Smooth muscle cell (in vitro differentiated cells): Measurements from ENCODE around the gene RNU5B-1. TPM values are rescaled to one million over a fixed set of nuclear protein-coding genes. Genes with fewer than 3 reads are reported as not detected.
A peak's percentile ranks its signal among the peaks of the same experiment; 100 is the strongest.

ENCODE experiments used
- DNase-seq: peaks from one replicate; lab custom pipeline; 2025; ENCODE audit not compliant: unreplicated experiment; lab: John Stamatoyannopoulos, UW
- H2AFZ ChIP-seq: fragments of 200-600 bp; sonication (generic); 2 replicates; pipeline ENCODE4 v1.6.0; 2016; ENCODE audit warnings: antibody characterized with exemption, low read depth, mild to moderate bottlenecking
- H3F3A ChIP-seq: fragments of 200-600 bp; sonication (generic); 2 replicates; pipeline ENCODE4 v1.6.0; 2017; ENCODE audit warnings: antibody characterized with exemption, low read depth
- H3K27ac ChIP-seq: fragments of 200-600 bp; sonication (generic); 2 replicates; pipeline ENCODE4 v1.5.1; 2016; ENCODE audit warnings: low read depth, mild to moderate bottlenecking
- H3K27me3 ChIP-seq: fragments of 200-600 bp; sonication (generic); 2 replicates; pipeline ENCODE4 v1.6.1; 2016; ENCODE audit warnings: low read depth, mild to moderate bottlenecking
- H3K36me3 ChIP-seq: fragments of 200-600 bp; sonication (generic); 2 replicates; pipeline ENCODE4 v1.5.1; 2016; ENCODE audit warnings: low read depth
- H3K4me1 ChIP-seq: fragments of 200-600 bp; sonication (generic); 2 replicates; pipeline ENCODE4 v1.5.1; 2016; ENCODE audit warnings: low read depth
- H3K4me2 ChIP-seq: fragments of 200-600 bp; sonication (generic); 2 replicates; pipeline ENCODE4 v1.6.0; 2016; ENCODE audit warnings: mild to moderate bottlenecking
- H3K4me3 ChIP-seq: fragments of 200-600 bp; sonication (generic); 2 replicates; pipeline ENCODE4 v1.5.1; 2016; ENCODE audit warnings: mild to moderate bottlenecking
- H3K79me2 ChIP-seq: fragments of 200-600 bp; sonication (generic); 2 replicates; pipeline ENCODE4 v1.6.0; 2016; ENCODE audit warnings: low read depth, mild to moderate bottlenecking
- H3K9ac ChIP-seq: fragments of 200-600 bp; sonication (generic); 2 replicates; pipeline ENCODE4 v1.6.0; 2016; ENCODE audit warnings: low read depth
- H3K9me3 ChIP-seq: fragments of 200-600 bp; sonication (generic); replicated peaks from 2 replicates; pipeline ENCODE4 v1.5.1; 2016; ENCODE audit warnings: low read depth
- H4K20me1 ChIP-seq: fragments of 200-600 bp; sonication (generic); 2 replicates; pipeline ENCODE4 v1.6.0; 2016; ENCODE audit warnings: low read depth
- WGBS: methylation state at CpG from one replicate; pipeline ENCODE4 v1.1.7; 2016; ENCODE audit warnings: low lambda C conversion rate; 5-methylcytosine and 5-hydroxymethylcytosine counted together
- polyA plus RNA-seq: library from polyadenylated mRNA; unstranded; fragments of >200 nt; fragmentation: Nextera tagmentation; extraction: Ambion mirVana; gene quantifications from 2 replicates; pipeline ENCODE4 v1.2.1, GENCODE V29; 2016
- total RNA-seq: library from RNA; depleted of rRNA; stranded (reverse); fragments of >200 nt; gene quantifications from 2 replicates; pipeline ENCODE4 v1.2.3, GENCODE V29; 2014
- TF ChIP-seq, protein P1 (sequence below): fragments of 200-600 bp; sonication (generic); IDR thresholded peaks from 2 replicates; pipeline ENCODE4 v1.5.1; 2017; ENCODE audit warnings: borderline replicate concordance, mild to moderate bottlenecking, antibody characterized with exemption; ENCODE audit not compliant: insufficient read depth, poor library complexity, severe bottlenecking

RNU5B-1 gene
- total and polyA plus RNA-seq, 2 experiments from 2014 or later: not detected

GRCh38 chr15:65286704-65287519 is 17.6 kb upstream of the RNU5B-1 start, which contains the start of gene PARP16:
TSS of gene PARP16 (minus strand) at chr15:65286883. CDS start at chr15:65286426, 457 bp downstream.
- Histone ChIP-seq H3K9ac (peak within 1 kb of the TSS; percentile 25), H3K36me3 (no peaks in the 10 kb centered on the region), H3K79me2 (peaks cover 15% of the 10 kb centered on the region), H3K9me3 (no peaks in the 10 kb centered on the region), H4K20me1 (peaks cover 4% of the 10 kb centered on the region), H3K27me3 (no peaks in the 10 kb centered on the region), H3K4me2 (peak within 1 kb of the TSS; percentile 96), H3K4me1 (peaks cover 14% of the 10 kb centered on the region), H3K4me3 (peak within 1 kb of the TSS; percentile 81), H2AFZ (peak within 1 kb of the TSS; percentile 96), H3K27ac (peak within 1 kb of the TSS; percentile 15), H3F3A (peaks cover 7% of the 10 kb centered on the region)
- TF ChIP-seq, protein P1, sequence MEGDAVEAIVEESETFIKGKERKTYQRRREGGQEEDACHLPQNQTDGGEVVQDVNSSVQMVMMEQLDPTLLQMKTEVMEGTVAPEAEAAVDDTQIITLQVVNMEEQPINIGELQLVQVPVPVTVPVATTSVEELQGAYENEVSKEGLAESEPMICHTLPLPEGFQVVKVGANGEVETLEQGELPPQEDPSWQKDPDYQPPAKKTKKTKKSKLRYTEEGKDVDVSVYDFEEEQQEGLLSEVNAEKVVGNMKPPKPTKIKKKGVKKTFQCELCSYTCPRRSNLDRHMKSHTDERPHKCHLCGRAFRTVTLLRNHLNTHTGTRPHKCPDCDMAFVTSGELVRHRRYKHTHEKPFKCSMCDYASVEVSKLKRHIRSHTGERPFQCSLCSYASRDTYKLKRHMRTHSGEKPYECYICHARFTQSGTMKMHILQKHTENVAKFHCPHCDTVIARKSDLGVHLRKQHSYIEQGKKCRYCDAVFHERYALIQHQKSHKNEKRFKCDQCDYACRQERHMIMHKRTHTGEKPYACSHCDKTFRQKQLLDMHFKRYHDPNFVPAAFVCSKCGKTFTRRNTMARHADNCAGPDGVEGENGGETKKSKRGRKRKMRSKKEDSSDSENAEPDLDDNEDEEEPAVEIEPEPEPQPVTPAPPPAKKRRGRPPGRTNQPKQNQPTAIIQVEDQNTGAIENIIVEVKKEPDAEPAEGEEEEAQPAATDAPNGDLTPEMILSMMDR: no peak
- WGBS: 15% methylated on average over 9 of the region's 62 CpGs
- DNase-seq: peak; percentile 70

DNA sequence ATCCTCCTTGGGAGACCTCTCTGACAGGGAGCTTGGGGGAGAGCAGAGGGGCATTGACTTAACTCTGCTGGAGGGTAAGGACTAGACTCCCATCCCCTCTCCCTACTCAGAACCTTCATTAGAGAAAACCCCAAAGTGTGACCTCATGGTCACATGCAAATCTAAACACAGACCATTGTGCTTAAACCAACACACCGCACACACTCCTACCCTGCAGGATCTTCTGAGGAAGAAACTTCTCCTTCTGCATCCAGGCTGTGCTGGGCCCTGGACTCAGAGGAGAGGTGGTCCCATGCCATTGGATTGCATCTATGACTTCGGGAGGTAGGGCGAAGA is 17.0 kb upstream of the RNU5B-1 start:
- Histone ChIP-seq H3K9ac (no peak overlapping the region), H3K4me1 (peaks cover 14% of the 10 kb centered on the region), H2AFZ (peak overlapping the region; percentile 96), H3K4me2 (peak overlapping the region; percentile 96), H4K20me1 (peaks cover 2% of the 10 kb centered on the region), H3K27ac (no peak overlapping the region), H3K79me2 (peaks cover 15% of the 10 kb centered on the region), H3K27me3 (no peaks in the 10 kb centered on the region), H3K36me3 (no peaks in the 10 kb centered on the region), H3K9me3 (no peaks in the 10 kb centered on the region), H3K4me3 (no peak overlapping the region), H3F3A (peaks cover 7% of the 10 kb centered on the region)
- no peak for DNase-seq
- TF ChIP-seq, protein P1: no peak
- whole genome bisulfite sequencing: 87% methylated on average over 3 of the region's 3 CpGs

DNA sequence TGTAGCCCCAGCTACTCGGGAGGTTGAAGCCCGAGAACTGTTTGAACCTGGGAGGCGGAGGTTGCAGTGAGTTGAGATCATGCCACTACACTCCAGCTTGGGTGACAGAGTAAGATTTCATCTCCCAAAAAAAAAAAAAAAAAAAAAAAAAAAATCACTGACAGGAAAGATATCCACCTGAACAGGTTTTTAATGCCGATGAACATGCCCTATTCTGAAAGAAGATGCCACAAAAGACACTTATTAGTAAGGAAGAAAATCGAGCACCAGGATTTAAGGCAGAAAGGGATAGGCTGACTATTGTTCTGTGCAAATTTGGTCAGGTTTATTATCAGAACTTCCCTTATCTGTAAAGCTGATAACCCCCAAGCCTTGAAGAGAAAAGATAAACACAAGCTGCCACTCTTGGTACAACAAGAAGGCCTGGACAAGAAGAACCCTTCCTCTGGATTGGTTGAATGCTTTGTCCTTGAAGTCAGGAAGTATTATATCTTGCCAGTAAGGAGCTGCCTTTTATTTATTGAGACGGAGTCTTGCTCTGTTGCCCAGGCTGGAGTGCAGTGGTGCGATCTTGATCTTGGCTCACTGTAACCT is 15.1 kb upstream of the RNU5B-1 start:
- DNase-seq: no peak
- no peak overlapping the region for H3K4me2 ChIP-seq

More for the DNA sequence above, 15.1 kb upstream of the RNU5B-1 start:
- Histone ChIP-seq H3K9ac (no peak overlapping the region), H3K36me3 (no peaks in the 10 kb centered on the region), H3K4me1 (peaks cover 14% of the 10 kb centered on the region), H3K79me2 (peaks cover 10% of the 10 kb centered on the region), H3K27ac (no peak overlapping the region), H2AFZ (no peak overlapping the region), H3K27me3 (no peaks in the 10 kb centered on the region), H4K20me1 (no peaks in the 10 kb centered on the region), H3K4me3 (no peak overlapping the region), H3K9me3 (no peaks in the 10 kb centered on the region), H3F3A (peaks cover 12% of the 10 kb centered on the region)
- WGBS: 85% methylated on average over 7 of the region's 7 CpGs
- TF ChIP-seq, protein P1: no peak
